HepG2 (cell line): ENCODE data around the gene TBC1D19. TPM values are rescaled to one million over a fixed set of nuclear protein-coding genes. Genes with fewer than 3 reads are reported as not detected.
"Not testable (repeated sequence)": the region's sequence is repeated elsewhere in the genome, so short reads cannot be mapped to it uniquely, and the experiment has no call there.

Experiments
- ATAC-seq: fragments of 200-7000 bp; cut with Tn5 transposase; 3 replicates; pipeline ENCODE4 v1.9.1; 2020; ENCODE audit warnings: mild to moderate bottlenecking, moderate library complexity
- BruUV-seq: library from RNA; stranded (reverse); fragments of 400-500 nt; replicated peaks from 2 replicates; lab custom pipeline; 2021; lab: Mats Ljungman, UMichigan
- CTCF ChIA-PET: fragments of 300-600 bp; formaldehyde crosslinking; extraction: SDS; loops from one replicate; lab custom pipeline; 2021; ENCODE audit warnings: low total read pairs, inconsistent platforms, low intra/inter-chr PET ratio; lab: Yijun Ruan, JAX
- POLR2A ChIA-PET: fragments of 350-600 bp; sonication (Branson Sonifier 250); formaldehyde crosslinking; loops from one replicate; lab custom pipeline; 2020; ENCODE audit warnings: antibody characterized with exemption, inconsistent platforms; lab: Yijun Ruan, JAX
- DNase-seq: peaks from one replicate; pipeline ENCODE4 v3.0.0-alpha.2; 2015; ENCODE audit warnings: low spot score
- FAIRE-seq: peaks from 3 replicates; lab custom pipeline; 2011; peaks lifted over from hg19 to GRCh38; lab: Jason Lieb, UNC
- H2AFZ ChIP-seq: one replicate; pipeline ENCODE4 v1.6.1; 2011; ENCODE audit warnings: low read length, inconsistent platforms
- H3K27ac ChIP-seq: fragments of 300-600 bp; 3 replicates; pipeline ENCODE4 v1.8.0; 2011; ENCODE audit warnings: mixed run types, mild to moderate bottlenecking, mixed read lengths, low read length, inconsistent platforms; ENCODE audit not compliant: insufficient read depth; ENCODE audit errors: extremely low read length
- H3K27me3 ChIP-seq, 2 experiments: fragments of 200-600 bp in 1 of 2; 2 replicates in 1 of 2; 3 replicates in 1 of 2; pipeline versions ENCODE4 v1.6.0 to v1.8.0; 2011; ENCODE audit warnings: low read length in 2 of 2, mild to moderate bottlenecking in 2 of 2, moderate library complexity in 2 of 2, inconsistent platforms in 1 of 2; ENCODE audit not compliant: insufficient read depth in 2 of 2, control insufficient read depth in 1 of 2
- H3K36me3 ChIP-seq, 2 experiments: fragments of 200-600 bp in 1 of 2; replicated peaks in 1 of 2; 2 replicates in 1 of 2; 3 replicates in 1 of 2; pipeline versions ENCODE4 v1.5.1 to v1.8.0; 2011; ENCODE audit warnings: low read length in 2 of 2, inconsistent platforms in 1 of 2; ENCODE audit not compliant: insufficient read depth in 2 of 2, control insufficient read depth in 1 of 2
- H3K4me1 ChIP-seq: 2 replicates; pipeline ENCODE4 v1.5.1; 2012; ENCODE audit warnings: low read length, inconsistent platforms; ENCODE audit not compliant: insufficient read depth
- H3K4me2 ChIP-seq: 2 replicates; pipeline ENCODE4 v1.6.0; 2011; ENCODE audit warnings: low read depth, low read length, inconsistent platforms
- H3K4me3 ChIP-seq, 3 experiments: fragments of 200-600 bp in 1 of 3; sonication (generic), shearing (Covaris generic) in 1 of 3; replicated peaks in 1 of 3; 2 replicates each; pipeline ENCODE4 v1.5.1; 2011 to 2016; ENCODE audit warnings: low read length in 3 of 3, inconsistent platforms in 2 of 3, low read depth in 2 of 3, mild to moderate bottlenecking in 2 of 3, control low read depth in 1 of 3, mixed read lengths in 1 of 3; ENCODE audit not compliant: insufficient read depth in 1 of 3
- H3K79me2 ChIP-seq: one replicate; pipeline ENCODE4 v1.6.1; 2011; ENCODE audit warnings: low read length, inconsistent platforms; ENCODE audit not compliant: insufficient read depth
- H3K9ac ChIP-seq: 2 replicates; pipeline ENCODE4 v1.6.0; 2011; ENCODE audit warnings: mild to moderate bottlenecking, low read depth, low read length, inconsistent platforms; ENCODE audit not compliant: insufficient read depth
- H3K9me3 ChIP-seq: 2 replicates; pipeline ENCODE4 v1.5.1; 2012; ENCODE audit warnings: mild to moderate bottlenecking, low read length
- H4K20me1 ChIP-seq: 2 replicates; pipeline ENCODE4 v1.6.0; 2011; ENCODE audit warnings: inconsistent platforms, mild to moderate bottlenecking, low read length, moderate library complexity; ENCODE audit not compliant: insufficient read depth
- RAD21 ChIP-seq: fragments of 450-650 bp; formaldehyde crosslinking; IDR thresholded peaks from 2 replicates; pipeline ENCODE4 v1.5.0; 2020; ENCODE audit warnings: mild to moderate bottlenecking
- ZNF318 ChIP-seq: sonication (generic); formaldehyde crosslinking; IDR thresholded peaks from 2 replicates; pipeline ENCODE4 v1.4.0; 2020; ENCODE audit warnings: mild to moderate bottlenecking, missing genetic modification reagents
- ZNF724P ChIP-seq: sonication (generic); formaldehyde crosslinking; IDR thresholded peaks from 2 replicates; pipeline ENCODE4 v1.8.0; 2022; ENCODE audit warnings: missing genetic modification reagents, borderline replicate concordance
- ZNF878 ChIP-seq: sonication (generic); formaldehyde crosslinking; IDR thresholded peaks from 2 replicates; pipeline ENCODE4 v1.8.1; 2023; ENCODE audit warnings: mild to moderate bottlenecking, missing genetic modification reagents, moderate library complexity
- ZXDC ChIP-seq: sonication (generic); formaldehyde crosslinking; IDR thresholded peaks from 2 replicates; pipeline ENCODE4 v1.5.0; 2020; ENCODE audit warnings: mild to moderate bottlenecking, missing genetic modification reagents
- WGBS: methylation state at CpG from one replicate; pipeline ENCODE4 v1.1.6; 2017; ENCODE audit warnings: low lambda C conversion rate; 5-methylcytosine and 5-hydroxymethylcytosine counted together
- in situ Hi-C: cut with HindIII; loops from 2 replicates; pipeline ENCODE4 v1.10.0; 2017; ENCODE audit warnings: low pct_unique_long_range_greater_than_20kb; ENCODE audit not compliant: extremely low pct_ligation_motif_present
- intact Hi-C: fragments of 100-400 bp; cut with micrococcal nuclease; formaldehyde crosslinking; loops from one replicate; pipeline ENCODE4 v1.10.0; 2022; ENCODE audit not compliant: unreplicated experiment
- polyA plus RNA-seq, 8 experiments: library from polyadenylated mRNA; depleted of rRNA in 3 of 8; stranded (reverse) in 7 of 8; unstranded in 1 of 8; fragments of >200 nt; fragmentation: Illumina TruSeq in 4 of 8; extraction: Trizol in 4 of 8; gene quantifications; 2 replicates each; pipeline versions ENCODE4 v1.2.1 to v1.2.3, GENCODE V29; 2011 to 2016; ENCODE audit warnings: low read depth in 4 of 8, missing spikeins in 1 of 8, mixed read lengths in 1 of 8; ENCODE audit not compliant: insufficient read depth in 1 of 8
- total RNA-seq, 5 experiments: library from RNA; depleted of rRNA; stranded (reverse); fragments of >200 nt; fragmentation: Illumina TruSeq; extraction: Trizol; gene quantifications; 2 replicates each; pipeline ENCODE4 v1.2.3, GENCODE V29; 2016; ENCODE audit warnings: low read depth in 1 of 5

The TBC1D19 gene
- total and polyA plus RNA-seq, 2 of the 13 experiments (the other 11 are each of a cell fraction or from before 2014, with no cell fraction given) = 1.6 to 3.5 TPM

- TF ChIP-seq ZXDC (CRISPR knock-in tag) = no peak
- TF ChIP-seq ZNF878 (CRISPR knock-in tag) = no peak
- TF ChIP-seq RAD21 = no peak
- no peak for TF ChIP-seq ZNF724P (CRISPR knock-in tag)
- no peak for TF ChIP-seq ZNF318 (CRISPR knock-in tag)
Observed at GRCh38 chr4:26579169-26579568, 4.7 kb upstream of the TBC1D19 start (continued).

GRCh38 chr4:26581341-26581740 lies 2.5 kb upstream of the TBC1D19 start:
- H3K4me3 ChIP-seq, in situ Hi-C loops, POLR2A ChIA-PET, H3K79me2 ChIP-seq, H2AFZ ChIP-seq, H3K9me3 ChIP-seq, H3K9ac ChIP-seq, H3K27ac ChIP-seq, ATAC-seq, intact Hi-C loops, BruUV-seq, FAIRE-seq, DNase-seq, H4K20me1 ChIP-seq, H3K27me3 ChIP-seq, H3K36me3 ChIP-seq, H3K4me2 ChIP-seq, CTCF ChIA-PET: not testable (repeated sequence)
- WGBS = 33% methylated on average over 4 of the region's 4 CpGs
- H3K4me1 ChIP-seq = peaks cover 22% of the 10 kb centered on the region
